A172 (cell line): ENCODE results near the gene SLC44A5. TPM values are rescaled to one million over a fixed set of nuclear protein-coding genes. Genes with fewer than 3 reads are reported as not detected.
"Not testable (repeated sequence)": the region's sequence is repeated elsewhere in the genome, so short reads cannot be mapped to it uniquely, and the experiment has no call there.

ENCODE experiments used
- DNase-seq: peaks from one replicate; pipeline ENCODE4 v3.0.0-alpha.2; 2015; ENCODE audit warnings: low spot score
- total RNA-seq: library from RNA; depleted of rRNA; stranded (reverse); fragments of >200 nt; shearing (Covaris generic); gene quantifications from 2 replicates; pipeline ENCODE4 v1.2.3, GENCODE V29; 2014; rRNA removed

Gene SLC44A5
- total RNA-seq, 1 experiment from 2014 or later, result 3.7 TPM

DNA sequence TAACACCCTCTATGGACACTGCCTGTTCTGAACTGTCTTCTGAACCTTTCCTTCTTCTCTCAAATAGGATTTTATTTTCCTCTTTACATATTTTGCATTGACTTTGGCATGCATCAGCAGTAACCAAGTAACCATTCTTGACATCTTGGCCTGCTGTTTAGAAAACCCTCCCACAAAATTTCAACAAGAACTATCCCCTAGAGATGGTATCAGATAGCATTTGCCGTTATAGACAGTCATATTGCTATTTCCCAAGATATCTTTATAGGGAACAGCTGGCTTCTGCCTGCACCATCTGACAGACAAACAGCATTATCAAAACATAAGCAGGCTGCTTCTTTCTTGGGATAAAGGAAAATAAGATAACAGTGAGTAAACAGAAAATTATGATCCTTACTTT is 422.0 kb downstream of the SLC44A5 start:
- no peak for DNase-seq

DNA sequence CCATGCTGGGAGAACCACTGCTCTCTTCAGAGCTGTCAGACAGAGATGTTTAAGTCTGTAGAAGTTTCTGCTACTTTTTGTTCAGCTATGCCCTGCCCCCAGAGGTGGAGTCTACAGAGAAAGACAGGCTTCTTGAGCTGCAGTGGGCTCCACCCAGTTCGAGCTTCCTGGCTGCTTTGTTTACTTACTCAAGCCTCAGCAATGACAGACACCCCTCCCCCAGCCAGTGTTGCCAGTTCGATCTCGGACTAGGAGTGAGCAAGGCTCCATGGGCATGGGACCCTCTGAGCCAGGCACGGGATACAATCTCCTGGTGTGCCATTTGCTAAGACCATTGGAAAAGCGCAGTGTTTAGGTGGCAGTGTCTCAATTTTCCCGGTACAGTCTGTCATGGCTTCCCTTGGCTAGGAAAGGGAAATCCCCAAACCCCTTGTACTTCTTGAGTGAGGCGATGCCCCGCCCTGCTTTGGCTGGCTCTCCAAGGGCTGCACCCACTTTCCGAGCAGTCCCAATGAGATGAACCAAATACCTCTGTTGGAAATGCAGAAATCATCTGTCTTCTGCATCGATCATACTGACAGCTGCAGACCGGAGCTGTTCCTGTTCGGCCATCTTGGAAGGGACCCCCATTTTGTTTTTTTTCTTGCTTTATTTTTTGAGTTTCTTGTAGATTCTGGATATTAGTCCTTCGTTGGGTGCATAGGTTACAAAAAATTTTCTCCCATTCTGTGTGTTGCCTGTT is 429.5 kb downstream of the SLC44A5 start:
- not testable (repeated sequence) for DNase-seq

DNA sequence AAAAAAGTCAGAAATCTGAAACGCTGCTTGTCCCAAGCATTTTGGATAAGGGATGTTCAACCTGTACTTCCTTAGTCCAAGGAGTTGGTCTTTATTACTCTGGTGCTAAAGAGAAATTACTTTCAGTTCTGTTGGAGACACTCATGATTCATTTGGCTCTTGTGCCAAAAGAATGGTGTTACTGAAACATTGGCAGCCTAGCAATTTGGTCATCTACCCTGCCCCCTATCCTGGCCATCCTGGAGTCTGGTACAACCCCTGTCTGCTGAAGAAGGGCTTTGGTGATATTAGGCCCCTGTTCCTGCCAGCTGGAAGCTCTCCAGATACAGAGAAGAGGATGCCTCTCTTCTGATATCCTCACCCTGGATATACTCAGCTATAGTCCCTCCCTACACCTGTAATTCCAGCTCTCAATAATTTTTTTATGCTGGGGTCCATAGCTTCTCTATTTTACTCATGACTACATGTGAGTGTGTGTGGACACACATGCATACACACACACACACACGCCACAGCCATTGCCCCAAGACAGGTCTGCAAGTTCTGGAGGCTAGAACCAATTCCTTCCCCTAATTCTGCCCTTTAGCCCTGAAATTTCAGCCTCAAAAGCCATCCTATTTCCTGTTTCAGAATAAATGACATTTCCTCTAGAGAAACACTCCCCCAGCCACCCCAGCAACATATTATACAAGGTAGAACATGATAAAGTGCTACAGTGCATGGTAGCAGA is 436.7 kb downstream of the SLC44A5 start:
- DNase-seq, result no peak

DNA sequence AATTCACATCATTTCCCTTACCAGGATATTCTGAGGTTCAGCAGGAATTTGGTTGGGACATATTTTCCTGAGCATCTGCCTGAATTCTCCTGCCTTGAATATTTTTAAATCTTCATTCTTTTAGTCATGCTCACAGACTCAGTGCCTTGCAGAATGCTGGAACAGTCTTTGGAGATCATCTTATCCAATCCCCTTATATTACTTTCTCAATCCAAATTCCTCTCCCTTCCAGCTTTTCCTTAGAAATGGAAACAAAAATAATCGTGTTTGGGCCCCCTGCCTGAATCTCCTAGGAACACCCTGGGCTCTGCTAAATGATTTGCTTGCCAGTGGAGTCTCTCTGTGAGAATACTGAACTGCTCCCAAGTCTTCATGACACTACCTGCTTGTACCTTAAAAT is 438.4 kb downstream of the SLC44A5 start:
- DNase-seq, result no peak

DNA sequence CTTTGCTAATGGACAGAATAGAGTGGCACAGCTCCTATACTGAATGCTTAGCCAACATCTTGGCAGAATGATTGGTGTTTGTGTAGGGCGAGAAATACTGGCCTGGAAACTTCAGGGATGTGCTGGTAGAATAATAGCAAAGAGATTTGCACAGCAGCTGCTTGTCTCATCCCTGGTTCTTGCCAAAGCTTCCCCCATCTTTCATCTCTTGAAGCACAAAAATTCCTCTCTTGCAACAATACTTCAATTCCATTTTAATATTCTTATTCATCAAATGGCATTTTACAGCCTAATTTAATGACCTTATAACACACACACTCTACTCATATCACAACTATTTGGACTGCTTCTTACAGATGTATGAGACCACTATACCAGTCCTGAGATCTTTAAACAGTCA is 439.0 kb downstream of the SLC44A5 start:
- DNase-seq, result no peak

DNA sequence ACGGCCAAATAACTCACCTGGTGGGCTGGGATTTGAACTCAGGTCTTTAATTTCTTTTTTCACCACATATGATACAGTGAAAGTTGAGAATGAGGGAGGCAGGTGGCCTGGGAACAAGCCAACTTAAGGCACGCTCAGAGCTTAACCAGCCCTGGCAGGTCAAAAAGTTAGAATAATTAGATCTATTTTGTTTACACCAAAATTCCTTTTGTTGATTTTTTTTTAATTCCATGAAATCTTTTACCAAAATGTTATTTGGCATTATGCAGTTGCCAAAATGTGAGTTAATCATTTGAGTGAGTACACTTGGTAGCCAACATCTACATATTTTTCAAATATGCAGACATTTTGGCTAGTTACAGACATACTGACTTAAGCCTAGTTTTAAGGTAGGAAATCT is 439.9 kb downstream of the SLC44A5 start:
- no peak for DNase-seq

DNA sequence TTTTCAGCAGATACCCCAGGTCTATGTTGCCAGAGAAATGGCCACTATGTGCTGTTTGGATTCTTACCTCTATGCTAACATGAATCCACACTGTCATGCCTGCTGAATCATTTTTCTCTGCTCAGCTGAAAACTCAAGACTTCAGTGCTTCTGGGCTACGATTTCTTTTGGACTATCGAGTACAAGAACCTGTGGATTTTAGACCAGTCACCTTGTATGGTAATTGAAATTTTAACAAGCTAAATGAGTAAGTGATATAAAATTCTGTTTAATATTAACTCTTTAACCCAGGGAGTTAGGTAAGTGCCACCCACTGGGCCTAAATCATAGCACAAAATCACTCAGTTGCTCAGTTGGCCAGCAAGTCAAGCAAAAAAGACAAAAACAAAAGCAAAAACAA is 440.9 kb downstream of the SLC44A5 start:
- DNase-seq, result no peak

DNA sequence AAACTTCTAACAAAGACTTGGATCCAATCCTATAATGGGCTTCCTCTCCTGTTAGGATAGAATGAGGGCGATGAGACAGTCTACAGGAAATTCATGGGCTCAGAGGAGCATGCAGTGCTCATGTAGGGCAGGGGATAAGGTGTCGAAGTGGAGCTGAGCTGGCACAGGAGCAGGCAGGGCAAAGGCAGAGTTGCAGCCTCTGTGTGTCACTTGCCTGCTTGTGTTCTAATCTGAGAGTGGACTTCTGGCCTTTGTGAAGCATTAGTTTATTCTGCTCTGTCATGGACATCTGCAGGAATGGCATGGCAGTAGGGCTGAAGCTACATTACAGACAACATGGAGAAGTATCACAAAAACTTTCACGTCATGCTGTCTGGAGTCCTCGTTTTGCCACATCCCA is 444.1 kb downstream of the SLC44A5 start:
- no peak for DNase-seq

DNA sequence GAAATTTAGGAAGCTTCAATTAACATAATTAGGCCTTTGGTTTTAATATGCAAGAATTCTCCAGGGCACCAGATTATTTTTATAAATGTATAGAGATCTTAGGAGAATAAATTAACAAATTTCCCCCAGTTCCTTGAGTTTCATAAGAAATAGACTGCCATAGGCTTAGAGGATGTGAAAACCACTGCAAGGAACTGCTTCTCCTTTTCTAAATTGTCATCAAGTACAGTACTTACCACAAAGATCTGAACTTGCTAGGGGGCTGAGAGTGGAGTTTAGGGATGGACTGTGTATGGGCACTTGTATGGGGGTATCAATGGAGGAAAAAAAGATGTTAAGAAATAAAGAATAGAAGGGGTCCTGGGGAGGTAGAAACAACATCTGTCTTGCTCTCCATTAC is 445.6 kb downstream of the SLC44A5 start:
- DNase-seq, result no peak

DNA sequence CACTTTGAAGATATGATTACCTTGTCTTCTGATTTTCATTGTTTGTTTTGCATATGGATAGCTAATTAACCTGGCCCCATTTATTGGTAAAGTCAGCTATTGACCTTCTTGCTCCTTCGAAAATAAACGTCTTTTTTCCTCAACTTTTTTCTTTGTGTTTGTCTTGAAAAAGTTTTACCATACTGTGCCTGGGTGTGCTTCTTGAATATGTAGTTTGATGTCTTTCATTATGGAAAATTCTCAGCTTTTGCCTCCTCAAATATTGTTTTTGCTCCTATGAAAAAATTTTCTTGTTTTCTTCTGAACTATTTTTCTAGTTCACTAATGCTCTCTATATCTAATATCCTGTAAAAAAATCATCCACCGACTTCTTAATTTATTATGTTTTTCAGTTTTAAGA is 451.8 kb downstream of the SLC44A5 start:
- DNase-seq, result no peak

Other genes with a start within 250 kb of the SLC44A5 start
- 27.6 and 33.6 TPM in 2 replicates for gene ACADM, start 113.6 kb upstream of the SLC44A5 start, total RNA-seq
- gene RABGGTB, start 175.1 kb upstream of the SLC44A5 start, total RNA-seq, result 77.4 and 93.6 TPM in 2 replicates
- gene MSH4, start 185.8 kb upstream of the SLC44A5 start, total RNA-seq, result 0.02 and 0.05 TPM in 2 replicates